A549 (cell line): Measurements from ENCODE around the gene MB21D2. TPM values are rescaled to one million over a fixed set of nuclear protein-coding genes. Genes with fewer than 3 reads are reported as not detected.

Experiments used
- ATAC-seq, 2 experiments: fragments of 200-7000 bp in 1 of 2; fragments of >200 bp in 1 of 2; cut with Nextera tagmentation in 1 of 2; cut with Tn5 transposase in 1 of 2; 3 replicates each; pipeline versions ENCODE4 v1.8.0 to v1.9.1; 2018 to 2020; ENCODE audit warnings: mild to moderate bottlenecking in 1 of 2, moderate library complexity in 1 of 2
- CTCF ChIA-PET: fragments of 300-600 bp; sonication (Branson Sonifier 250); formaldehyde crosslinking; extraction: SDS; loops from one replicate; lab custom pipeline; 2021; ENCODE audit warnings: antibody characterized with exemption, inconsistent platforms; lab: Yijun Ruan, JAX
- POLR2A ChIA-PET: fragments of 350-600 bp; formaldehyde crosslinking; extraction: SDS; loops from one replicate; lab custom pipeline; 2021; ENCODE audit warnings: antibody characterized with exemption, inconsistent platforms; lab: Yijun Ruan, JAX
- DNase-seq, 2 experiments: peaks; one replicate each; pipeline versions ENCODE4 v3.0.0 to v3.0.0-alpha.2; 2011 to 2016; ENCODE audit warnings: low read depth in 1 of 2, low spot score in 1 of 2
- FAIRE-seq: peaks from 2 replicates; lab custom pipeline; 2011; peaks lifted over from hg19 to GRCh38; lab: Jason Lieb, UNC
- H3K27ac ChIP-seq, 2 experiments: fragments of >200 bp; sonication (Bioruptor Twin); formaldehyde crosslinking; 3 replicates each; pipeline ENCODE4 v1.5.1; 2016 to 2017
- H3K4me1 ChIP-seq: fragments of >200 bp; sonication (Bioruptor Twin); formaldehyde crosslinking; 3 replicates; pipeline ENCODE4 v1.6.1; 2016
- H3K4me2 ChIP-seq: fragments of >200 bp; sonication (Bioruptor Twin); formaldehyde crosslinking; 3 replicates; pipeline ENCODE4 v1.6.1; 2016
- H3K4me3 ChIP-seq: fragments of >200 bp; sonication (Bioruptor Twin); formaldehyde crosslinking; 3 replicates; pipeline ENCODE4 v1.5.1; 2016
- H3K9me3 ChIP-seq: fragments of >200 bp; sonication (Bioruptor Twin); formaldehyde crosslinking; 3 replicates; pipeline ENCODE4 v1.6.1; 2016
- CBX2 ChIP-seq: fragments of 200-600 bp; sonication (generic); IDR thresholded peaks from 2 replicates; pipeline ENCODE4 v1.6.1; 2016; ENCODE audit warnings: low read depth, mild to moderate bottlenecking, borderline replicate concordance
- CBX8 ChIP-seq: fragments of 200-600 bp; sonication (generic); IDR thresholded peaks from 2 replicates; pipeline ENCODE4 v1.6.1; 2016
- CHD2 ChIP-seq: fragments of 150-350 bp; IDR thresholded peaks from 2 replicates; pipeline ENCODE4 v1.6.1; 2014; ENCODE audit warnings: low read length; ENCODE audit not compliant: partially characterized antibody
- CHD4 ChIP-seq: fragments of 200-600 bp; sonication (generic); IDR thresholded peaks from 2 replicates; pipeline ENCODE4 v1.6.1; 2016; ENCODE audit warnings: antibody characterized with exemption, mild to moderate bottlenecking, borderline replicate concordance
- FOSL2 ChIP-seq, 2 experiments: fragments of 450-650 bp in 1 of 2; fragments of >200 bp in 1 of 2; sonication (Bioruptor Twin) in 1 of 2; formaldehyde crosslinking; IDR thresholded peaks; 2 replicates each; pipeline versions ENCODE4 v1.5.0 to v1.6.1; 2016 to 2020; ENCODE audit warnings: mild to moderate bottlenecking in 1 of 2, moderate library complexity in 1 of 2
- HOXB13 ChIP-seq: fragments of 250-450 bp; sonication (Bioruptor Pico); IDR thresholded peaks from 2 replicates; pipeline ENCODE4 v1.5.0; 2020; ENCODE audit warnings: low read depth, mild to moderate bottlenecking, moderate library complexity
- JUNB ChIP-seq: fragments of >200 bp; sonication (Bioruptor Twin); formaldehyde crosslinking; IDR thresholded peaks from 2 replicates; pipeline ENCODE4 v1.6.1; 2016
- KDM5A ChIP-seq: fragments of 200-600 bp; sonication (generic); IDR thresholded peaks from 2 replicates; pipeline ENCODE4 v1.6.1; 2016; ENCODE audit warnings: antibody characterized with exemption, mild to moderate bottlenecking
- MAFK ChIP-seq: fragments of 450-650 bp; IDR thresholded peaks from 2 replicates; pipeline ENCODE4 v1.6.1; 2014; ENCODE audit not compliant: partially characterized antibody
- MYC ChIP-seq: IDR thresholded peaks from 2 replicates; pipeline ENCODE4 v1.6.1; 2012; ENCODE audit warnings: mild to moderate bottlenecking, inconsistent platforms, low read length, improper control_type of control experiment, borderline replicate concordance
- NFE2L2 ChIP-seq: fragments of 150-350 bp; conservative IDR thresholded peaks from 2 replicates; pipeline ENCODE4 v1.6.1; 2014; ENCODE audit warnings: low read length
- PBX3 ChIP-seq: IDR thresholded peaks from 2 replicates; pipeline ENCODE4 v1.6.1; 2012
- RCOR1 ChIP-seq: fragments of 150-350 bp; IDR thresholded peaks from 2 replicates; pipeline ENCODE4 v1.6.1; 2014; ENCODE audit warnings: antibody characterized with exemption, low read length, low read depth
- RFX5 ChIP-seq: fragments of 450-650 bp; IDR thresholded peaks from 2 replicates; pipeline ENCODE4 v1.7.1; 2014; ENCODE audit warnings: antibody characterized with exemption, mild to moderate bottlenecking, moderate library complexity
- RNF2 ChIP-seq: fragments of 200-600 bp; sonication (generic); IDR thresholded peaks from 2 replicates; pipeline ENCODE4 v1.6.1; 2016; ENCODE audit warnings: low read depth, mild to moderate bottlenecking, antibody characterized with exemption, moderate library complexity, borderline replicate concordance
- ZC3H11A ChIP-seq: fragments of 450-650 bp; IDR thresholded peaks from 2 replicates; pipeline ENCODE4 v1.6.1; 2014; ENCODE audit warnings: antibody characterized with exemption, mild to moderate bottlenecking
- ZNF302 ChIP-seq: fragments of 250-450 bp; sonication (Bioruptor Pico); IDR thresholded peaks from 2 replicates; pipeline ENCODE4 v1.9.0; 2021; ENCODE audit warnings: inconsistent platforms, mild to moderate bottlenecking, moderate library complexity
- WGBS: methylation state at CpG from one replicate; pipeline ENCODE4 v1.1.6; 2017; ENCODE audit errors: missing lambda C conversion rate; 5-methylcytosine and 5-hydroxymethylcytosine counted together
- polyA plus RNA-seq, 4 experiments: library from polyadenylated mRNA; depleted of rRNA in 3 of 4; stranded (reverse); fragments of >200 nt; fragmentation: RNase III in 1 of 4; extraction: RNeasy Plus Mini Kit Qiagen cat#74134 plus additional on column Dnase treatment in 1 of 4; gene quantifications; 2 replicates in 3 of 4; 3 replicates in 1 of 4; pipeline ENCODE4 v1.2.3, GENCODE V29; 2011 to 2017
- TF ChIP-seq, protein P1 (sequence below): fragments of 200-600 bp; sonication (generic); IDR thresholded peaks from 2 replicates; pipeline ENCODE4 v1.6.1; 2016; ENCODE audit warnings: antibody characterized with exemption, mild to moderate bottlenecking, moderate library complexity
- TF ChIP-seq, protein P2 (sequence below): fragments of >200 bp; sonication (Bioruptor Twin); formaldehyde crosslinking; IDR thresholded peaks from 2 replicates; pipeline ENCODE4 v1.6.1; 2016

Gene MB21D2
- polyA plus RNA-seq, 2 of the 4 experiments (the other 2 are of a cell fraction) = 4.8 to 7.5 TPM

DNA sequence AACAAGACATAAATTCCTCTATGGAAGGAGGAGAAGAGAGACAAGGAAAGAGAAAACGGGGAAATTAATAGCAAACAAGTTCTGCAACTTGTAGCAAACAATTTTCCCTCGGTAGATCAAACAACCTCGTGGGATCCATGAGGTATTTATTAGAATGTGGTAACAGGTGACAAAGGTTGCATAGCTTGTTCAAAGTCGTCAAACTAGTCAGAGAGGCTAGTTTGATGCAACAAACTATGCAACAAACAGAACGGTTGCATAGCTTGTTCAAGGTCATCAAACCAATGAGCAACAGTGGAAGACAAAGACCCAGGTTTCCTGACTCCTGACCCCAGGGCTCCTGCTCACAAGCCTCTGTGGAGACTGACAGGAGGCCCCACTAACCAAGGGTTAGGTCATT is 20.7 kb downstream of the MB21D2 start (continued):
- TF ChIP-seq, protein P1, sequence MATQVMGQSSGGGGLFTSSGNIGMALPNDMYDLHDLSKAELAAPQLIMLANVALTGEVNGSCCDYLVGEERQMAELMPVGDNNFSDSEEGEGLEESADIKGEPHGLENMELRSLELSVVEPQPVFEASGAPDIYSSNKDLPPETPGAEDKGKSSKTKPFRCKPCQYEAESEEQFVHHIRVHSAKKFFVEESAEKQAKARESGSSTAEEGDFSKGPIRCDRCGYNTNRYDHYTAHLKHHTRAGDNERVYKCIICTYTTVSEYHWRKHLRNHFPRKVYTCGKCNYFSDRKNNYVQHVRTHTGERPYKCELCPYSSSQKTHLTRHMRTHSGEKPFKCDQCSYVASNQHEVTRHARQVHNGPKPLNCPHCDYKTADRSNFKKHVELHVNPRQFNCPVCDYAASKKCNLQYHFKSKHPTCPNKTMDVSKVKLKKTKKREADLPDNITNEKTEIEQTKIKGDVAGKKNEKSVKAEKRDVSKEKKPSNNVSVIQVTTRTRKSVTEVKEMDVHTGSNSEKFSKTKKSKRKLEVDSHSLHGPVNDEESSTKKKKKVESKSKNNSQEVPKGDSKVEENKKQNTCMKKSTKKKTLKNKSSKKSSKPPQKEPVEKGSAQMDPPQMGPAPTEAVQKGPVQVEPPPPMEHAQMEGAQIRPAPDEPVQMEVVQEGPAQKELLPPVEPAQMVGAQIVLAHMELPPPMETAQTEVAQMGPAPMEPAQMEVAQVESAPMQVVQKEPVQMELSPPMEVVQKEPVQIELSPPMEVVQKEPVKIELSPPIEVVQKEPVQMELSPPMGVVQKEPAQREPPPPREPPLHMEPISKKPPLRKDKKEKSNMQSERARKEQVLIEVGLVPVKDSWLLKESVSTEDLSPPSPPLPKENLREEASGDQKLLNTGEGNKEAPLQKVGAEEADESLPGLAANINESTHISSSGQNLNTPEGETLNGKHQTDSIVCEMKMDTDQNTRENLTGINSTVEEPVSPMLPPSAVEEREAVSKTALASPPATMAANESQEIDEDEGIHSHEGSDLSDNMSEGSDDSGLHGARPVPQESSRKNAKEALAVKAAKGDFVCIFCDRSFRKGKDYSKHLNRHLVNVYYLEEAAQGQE = no peak

- CTCF ChIA-PET = interaction anchor here (1.7 kb wide), 1 partner anchor 22 kb away, joined by 3 read pairs; the partner anchor contains the start of gene MB21D2
- WGBS = 78% methylated on average over 5 of the region's 5 CpGs
- Histone ChIP-seq H3K4me2 (no peak overlapping the region), H3K27ac (peak overlapping the region in 1 of 2 experiments; percentile 55; a peak in 3 of 6 replicates), H3K9me3 (no peaks in the 10 kb centered on the region), H3K4me3 (no peak overlapping the region), H3K4me1 (peaks cover 73% of the 10 kb centered on the region)
- no peak for TF ChIP-seq NFE2L2
- no peak for TF ChIP-seq KDM5A
- no peak for TF ChIP-seq RNF2
- no peak for TF ChIP-seq FOSL2 (IDR thresholded peaks at IDR 0.05)
- TF ChIP-seq FOSL2 (CRISPR knock-in tag; IDR thresholded peaks at IDR 0.05) = no peak
- TF ChIP-seq MAFK = no peak
- TF ChIP-seq ZC3H11A = no peak
- no peak for TF ChIP-seq JUNB
- no peak for TF ChIP-seq MYC
- TF ChIP-seq, protein P1 = no peak
- TF ChIP-seq CBX2 = no peak
- TF ChIP-seq PBX3 = no peak
- no peak for TF ChIP-seq CBX8
- TF ChIP-seq, protein P2, sequence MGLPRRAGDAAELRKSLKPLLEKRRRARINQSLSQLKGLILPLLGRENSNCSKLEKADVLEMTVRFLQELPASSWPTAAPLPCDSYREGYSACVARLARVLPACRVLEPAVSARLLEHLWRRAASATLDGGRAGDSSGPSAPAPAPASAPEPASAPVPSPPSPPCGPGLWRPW = no peak
- TF ChIP-seq CHD2 = no peak
- no peak for TF ChIP-seq ZNF302 (CRISPR knock-in tag)
- TF ChIP-seq HOXB13 (CRISPR knock-in tag) = no peak
- TF ChIP-seq CHD4 = no peak
- no peak for TF ChIP-seq RFX5
- TF ChIP-seq RCOR1 = no peak
- POLR2A ChIA-PET = no interaction called here
- no peak for FAIRE-seq
- DNase-seq = no peak
- ATAC-seq = no peak
Observed at GRCh38 chr3:192896208-192896607, 21.4 kb downstream of the MB21D2 start.
